AG04450 (cell line): ENCODE data around the gene EXOC4. TPM values are rescaled to one million over a fixed set of nuclear protein-coding genes. Genes with fewer than 3 reads are reported as not detected.

Experiments
- CTCF ChIA-PET: fragments of 300-600, 350-600 bp; formaldehyde crosslinking; extraction: SDS; loops from one replicate; lab custom pipeline; 2022; ENCODE audit warnings: antibody characterized with exemption, inconsistent platforms; lab: Charles Lee
- POLR2A ChIA-PET: fragments of 350-600 bp; formaldehyde crosslinking; extraction: SDS; loops from one replicate; lab custom pipeline; 2021; ENCODE audit warnings: antibody characterized with exemption, inconsistent platforms; lab: Yijun Ruan, JAX
- DNase-seq: peaks from one replicate; pipeline ENCODE4 v3.0.0-alpha.2; 2011; ENCODE audit warnings: low read depth, low spot score
- H3K27ac ChIP-seq: one replicate; pipeline ENCODE4 v1.5.1; 2012; ENCODE audit warnings: low read depth, low read length, control low read depth
- H3K27me3 ChIP-seq: one replicate; pipeline ENCODE4 v1.6.0; 2012; ENCODE audit warnings: low read length; ENCODE audit not compliant: control insufficient read depth, insufficient read depth
- H3K4me3 ChIP-seq: 2 replicates; pipeline ENCODE4 v1.5.1; 2011; ENCODE audit warnings: mild to moderate bottlenecking, low read depth, low read length, control low read depth
- H3K9me3 ChIP-seq: 2 replicates; pipeline ENCODE4 v1.5.1; 2012; ENCODE audit warnings: low read length; ENCODE audit not compliant: control insufficient read depth, insufficient read depth
- CTCF ChIP-seq: IDR thresholded peaks from 2 replicates; pipeline ENCODE4 v1.5.1; 2011; ENCODE audit warnings: low read depth, low read length, control low read depth, inconsistent platforms
- polyA plus RNA-seq: library from polyadenylated mRNA; depleted of rRNA; stranded (reverse); fragments of >200 nt; gene quantifications from 2 replicates; pipeline ENCODE4 v1.2.3, GENCODE V29; 2011

The EXOC4 gene
- polyA plus RNA-seq, 1 experiment = 73.5 TPM

GRCh38 chr7:133572843-133573242 lies 320.0 kb downstream of the EXOC4 start:
- no peak for TF ChIP-seq CTCF
- Histone ChIP-seq H3K4me3 (no peak overlapping the region), H3K27me3 (no peaks in the 10 kb centered on the region), H3K9me3 (no peaks in the 10 kb centered on the region), H3K27ac (no peak overlapping the region)
- DNase-seq = no peak
- CTCF ChIA-PET = interaction anchor here (0.9 to 1.3 kb wide), 2 partner anchors 8 to 10 kb away, joined by 3 read pairs; no protein-coding TSS in a partner anchor
- POLR2A ChIA-PET = no interaction called here

- ChIA-PET POLR2A (no interaction called here), CTCF (no interaction called here)
- H3K27me3 ChIP-seq = no peaks in the 10 kb centered on the region
These were observed 320.8 kb downstream of the EXOC4 start for GRCh38 chr7:133573554-133574265.

GRCh38 chr7:133575726-133576440 lies 323.0 kb downstream of the EXOC4 start:
- Histone ChIP-seq H3K4me3 (no peak overlapping the region), H3K27ac (no peak overlapping the region), H3K27me3 (no peaks in the 10 kb centered on the region), H3K9me3 (no peaks in the 10 kb centered on the region)
- POLR2A ChIA-PET = no interaction called here
- TF ChIP-seq CTCF = no peak
- CTCF ChIA-PET = no interaction called here
- DNase-seq = no peak

More at GRCh38 chr7:133573554-133574265, 320.8 kb downstream of the EXOC4 start:
- DNase-seq = no peak
- H3K4me3 ChIP-seq = no peak overlapping the region
- H3K27ac ChIP-seq = no peak overlapping the region
- no peaks in the 10 kb centered on the region for H3K9me3 ChIP-seq
- TF ChIP-seq CTCF = no peak

- Histone ChIP-seq H3K27me3 (no peaks in the 10 kb centered on the region), H3K4me3 (no peak overlapping the region), H3K9me3 (no peaks in the 10 kb centered on the region), H3K27ac (no peak overlapping the region)
- CTCF ChIA-PET = no interaction called here
- no peak for TF ChIP-seq CTCF
- POLR2A ChIA-PET = no interaction called here
- no peak for DNase-seq
These were observed 323.8 kb downstream of the EXOC4 start for GRCh38 chr7:133576612-133577168.
